GM15510 (cell line): ENCODE measurements around the gene TUG1.

Experiments used
- POLR2A ChIP-seq: IDR thresholded peaks from 3 replicates; pipeline ENCODE4 v1.6.1; 2011; ENCODE audit warnings: borderline replicate concordance; ENCODE audit not compliant: insufficient read length; ENCODE audit errors: extremely low read depth

Gene TUG1

DNA sequence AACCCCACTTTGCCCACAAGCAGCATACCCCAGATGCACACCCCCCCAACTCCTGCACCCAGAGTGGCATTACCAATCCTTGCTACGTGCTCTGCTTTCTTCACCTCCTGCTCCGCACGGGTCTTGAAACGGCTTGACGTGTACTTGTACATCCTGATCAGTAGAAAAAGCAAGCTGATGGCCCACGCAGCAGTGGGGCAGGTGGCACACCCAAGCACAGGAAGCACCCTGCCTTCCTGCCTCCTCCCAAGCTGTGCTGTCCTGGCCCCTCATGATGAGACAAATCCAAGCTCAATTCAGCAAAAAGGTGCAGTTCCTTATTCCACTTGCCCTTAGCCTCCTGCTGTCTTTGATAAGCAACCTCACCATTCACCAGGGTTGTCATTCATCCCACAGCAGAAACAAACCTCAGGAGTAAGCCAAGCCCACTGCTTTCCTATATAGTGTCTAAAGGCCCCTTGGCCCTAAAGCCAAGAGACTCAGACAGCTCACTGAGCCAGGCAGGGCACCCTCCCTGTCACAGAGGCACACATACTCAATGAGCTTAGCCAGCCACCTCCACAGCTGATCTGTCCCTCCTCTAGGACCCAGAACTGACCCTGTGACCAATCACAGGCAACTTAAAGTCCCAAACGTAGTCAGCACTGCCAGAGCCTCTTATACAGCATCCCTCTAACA, 28.2 kb upstream of the TUG1 start:
- no peak for TF ChIP-seq POLR2A

DNA sequence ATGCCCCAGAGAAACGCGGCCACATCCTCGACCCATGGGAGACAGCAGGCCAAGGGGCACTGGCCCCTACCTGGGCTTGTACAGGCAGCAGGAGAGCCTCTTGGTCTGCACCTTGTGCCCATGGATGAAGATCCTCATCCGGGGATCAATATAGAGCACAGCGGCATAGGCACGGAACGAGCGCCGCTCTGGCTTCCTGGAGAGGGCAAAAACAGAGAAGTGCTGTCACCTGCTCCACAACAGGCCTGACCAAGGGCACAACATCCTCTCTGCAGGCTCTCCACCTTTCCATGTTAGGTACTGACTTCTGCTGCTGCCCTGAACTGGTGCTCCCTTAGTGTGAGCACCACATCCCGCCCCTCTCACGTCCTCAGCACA, 27.7 kb upstream of the TUG1 start:
- TF ChIP-seq POLR2A = no peak

DNA sequence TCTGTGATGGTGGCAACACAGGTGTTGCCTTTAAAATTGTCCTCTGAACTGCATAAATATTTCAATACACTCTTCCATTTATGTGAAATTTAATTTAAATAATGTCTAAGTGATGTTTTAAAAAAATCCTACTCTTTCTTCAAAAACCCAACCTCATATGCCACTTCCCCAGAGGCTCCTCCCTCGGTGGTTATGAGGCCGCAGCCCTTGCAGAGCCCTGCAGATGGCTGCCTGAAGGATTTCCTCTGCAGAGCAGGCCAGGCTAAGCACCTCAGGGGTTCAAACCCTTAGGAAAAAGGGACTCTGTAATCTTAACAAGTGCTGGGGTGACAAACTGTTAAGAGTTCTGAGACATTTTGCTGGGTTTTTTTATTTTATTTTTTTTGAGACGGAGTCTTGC, 25.7 kb upstream of the TUG1 start:
- TF ChIP-seq POLR2A = no peak

GRCh38 chr22:30944986-30945385, 24.1 kb upstream of the TUG1 start:
- TF ChIP-seq POLR2A = no peak

DNA sequence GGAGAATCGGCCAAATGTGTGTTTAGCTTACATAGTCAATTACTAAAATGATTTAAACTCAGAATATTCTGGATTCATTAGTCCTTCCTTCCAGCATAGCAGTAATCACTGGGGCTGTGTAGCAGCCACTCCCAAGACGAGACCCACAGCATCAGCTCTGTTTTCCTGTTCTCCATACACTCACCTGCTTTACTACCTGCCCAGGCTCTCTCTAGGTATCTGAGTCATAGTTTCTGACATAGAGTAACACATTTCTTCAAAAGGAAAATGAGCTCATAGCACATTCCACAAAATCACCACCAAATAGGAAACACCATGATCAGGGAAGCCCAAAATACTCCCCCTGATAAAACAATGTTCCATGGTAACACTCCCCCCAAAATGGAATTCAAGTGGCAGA, 23.4 kb upstream of the TUG1 start:
- TF ChIP-seq POLR2A = no peak

DNA sequence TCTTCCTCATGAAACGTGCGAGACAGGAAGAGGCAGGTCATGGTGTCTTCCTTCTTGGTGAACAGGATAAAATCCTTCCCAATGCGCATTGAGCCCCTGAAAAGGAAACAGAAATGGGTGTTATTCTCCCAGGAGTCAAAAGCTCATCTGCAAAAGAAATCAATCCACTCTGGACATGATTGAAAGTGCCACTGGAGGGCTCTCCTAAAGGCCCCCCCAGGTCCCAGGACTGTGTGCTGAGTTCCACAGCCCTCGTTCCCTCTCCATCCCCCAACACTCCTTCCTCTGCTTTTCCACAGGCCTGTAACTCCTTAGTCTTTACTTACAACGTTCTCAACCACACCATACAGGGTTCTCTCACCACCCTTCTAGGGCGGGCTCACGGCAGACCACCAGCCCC, 22.7 kb upstream of the TUG1 start:
- no peak for TF ChIP-seq POLR2A

GRCh38 chr22:30947173-30947815, 21.8 kb upstream of the TUG1 start:
- TF ChIP-seq POLR2A = no peak

DNA sequence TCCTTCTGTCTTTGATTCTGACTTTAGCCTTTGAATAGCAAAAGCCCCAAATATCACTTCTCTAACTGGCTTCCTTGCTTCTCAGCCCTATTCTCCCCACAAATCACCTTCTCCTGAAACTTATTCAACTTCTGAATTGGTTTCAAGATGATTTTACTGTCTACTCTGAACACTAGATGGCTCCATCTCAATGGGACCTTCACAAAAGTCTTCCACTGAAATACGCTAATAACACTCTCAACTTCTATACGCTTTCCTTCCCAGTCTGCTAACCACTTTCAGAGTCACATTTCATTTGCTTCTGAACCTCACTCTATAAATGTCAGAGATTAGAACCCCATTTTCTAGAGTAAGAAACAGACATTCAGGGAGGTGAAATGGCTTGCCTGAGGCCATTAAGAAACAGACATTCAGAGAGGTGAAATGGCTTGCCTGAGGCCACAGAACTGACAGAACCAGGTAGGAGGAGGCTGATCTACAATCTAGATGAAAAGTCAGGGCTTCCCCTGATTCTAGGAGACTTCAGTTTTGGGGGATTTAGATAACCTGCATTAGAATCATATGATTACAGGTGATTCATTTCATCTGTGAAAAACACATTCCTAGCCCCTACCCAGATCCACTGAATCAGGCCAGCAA, 21.1 kb upstream of the TUG1 start:
- no peak for TF ChIP-seq POLR2A

- no peak for TF ChIP-seq POLR2A
Measured at GRCh38 chr22:30948930-30949342, 20.1 kb upstream of the TUG1 start.

- no peak for TF ChIP-seq POLR2A
Measured at GRCh38 chr22:30949934-30950660, 19.0 kb upstream of the TUG1 start.

DNA sequence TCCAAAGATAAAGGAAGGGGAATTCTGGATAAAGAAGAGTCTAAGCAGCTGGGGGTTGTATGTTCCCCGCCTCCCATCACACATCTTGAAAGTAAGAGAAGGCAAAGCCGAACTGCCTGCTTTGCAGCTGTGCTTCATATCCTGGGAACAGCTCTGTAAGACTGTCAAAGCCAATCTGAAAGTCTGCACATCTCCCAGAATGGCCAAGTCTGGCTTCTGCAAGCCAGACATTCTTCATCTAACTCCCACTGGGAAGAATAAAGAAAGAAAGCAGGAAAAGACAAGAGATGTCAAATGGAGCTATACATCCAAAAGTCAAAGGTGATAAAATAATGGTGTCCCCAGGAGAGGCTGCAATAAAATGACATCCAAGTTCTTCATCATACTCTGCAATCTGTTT, 15.9 kb upstream of the TUG1 start:
- no peak for TF ChIP-seq POLR2A

- no peak for TF ChIP-seq POLR2A
Measured at GRCh38 chr22:30955153-30955552, 13.9 kb upstream of the TUG1 start.

- TF ChIP-seq POLR2A = no peak
Measured at GRCh38 chr22:30964858-30965257, 4.2 kb upstream of the TUG1 start.

DNA sequence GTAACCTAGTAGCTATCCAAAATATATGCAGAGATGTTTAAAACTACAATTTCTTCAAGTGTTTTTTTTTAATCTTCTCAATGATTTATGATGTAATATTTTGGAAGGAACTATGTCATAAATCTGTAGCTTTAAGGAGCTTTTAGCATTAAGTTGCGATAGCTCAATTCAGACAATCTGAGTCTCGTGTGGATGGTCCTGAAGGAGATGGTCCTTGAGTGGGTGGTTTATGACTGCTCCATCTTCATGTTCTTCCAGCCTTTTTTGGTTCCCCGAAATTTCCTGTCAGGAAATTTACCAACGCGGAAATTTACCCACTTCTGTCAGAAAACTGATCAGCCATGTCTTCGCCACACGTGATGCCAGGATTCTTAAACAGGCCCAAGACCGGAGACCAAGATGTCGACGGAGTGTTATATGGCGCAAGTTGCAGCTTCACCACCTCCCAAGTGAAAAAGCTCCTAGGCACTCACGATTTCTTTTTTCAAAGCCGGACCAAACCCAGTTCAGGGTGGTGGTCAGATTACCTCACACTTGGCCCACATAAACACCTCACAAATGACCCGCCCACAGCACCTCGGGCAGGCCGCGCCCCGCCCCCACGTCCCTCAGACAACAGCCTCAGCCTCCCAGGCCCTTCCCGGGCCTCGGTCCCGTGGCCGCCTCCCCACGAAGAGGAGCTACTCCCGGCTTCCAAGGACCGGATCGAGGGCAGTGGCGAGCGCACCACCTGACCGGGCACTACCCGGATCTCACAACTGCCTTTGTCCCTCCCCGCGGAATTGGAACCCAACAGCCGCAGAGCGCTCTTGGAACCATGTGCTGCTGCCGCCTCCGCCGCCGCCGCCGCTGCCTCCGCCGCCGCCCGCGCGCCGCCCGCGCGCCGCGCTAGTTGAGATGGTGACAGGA, 796 bp upstream of the TUG1 start, which contains the start of gene MORC2:
TSS of gene MORC2 (minus strand) at position 760 of the 909 bp plus-strand sequence. CDS start 885 bp downstream, outside the sequence.
- TF ChIP-seq POLR2A = no peak
